GM12878 (cell line): ENCODE measurements around the gene GH2. TPM values are rescaled to one million over a fixed set of nuclear protein-coding genes. Genes with fewer than 3 reads are reported as not detected.

Experiments
- ATAC-seq: fragments of 200-7000 bp; cut with Tn5 transposase; 3 replicates; pipeline ENCODE4 v1.9.1; 2020; ENCODE audit warnings: mild to moderate bottlenecking, moderate library complexity
- BruUV-seq: library from RNA; stranded (reverse); fragments of 400-500 nt; replicated peaks from 2 replicates; lab custom pipeline; 2021; lab: Mats Ljungman, UMichigan
- CTCF ChIA-PET: fragments of 300-600 bp; sonication (Branson Sonifier 250); formaldehyde crosslinking; extraction: SDS; loops from one replicate; lab custom pipeline; 2021; ENCODE audit warnings: inconsistent platforms; lab: Yijun Ruan, JAX
- POLR2A ChIA-PET: fragments of 350-600 bp; formaldehyde crosslinking; extraction: SDS; loops from one replicate; lab custom pipeline; 2021; ENCODE audit warnings: inconsistent platforms; lab: Charles Lee
- RAD21 ChIA-PET: fragments of 300-600 bp; sonication (Branson Sonifier 250); formaldehyde crosslinking; loops from one replicate; lab custom pipeline; 2023; ENCODE audit warnings: antibody characterized with exemption; ENCODE audit not compliant: unreplicated experiment; lab: Charles Lee
- SMC1A ChIA-PET: fragments of 300-600 bp; sonication (Branson Sonifier 250); formaldehyde crosslinking; loops from one replicate; lab custom pipeline; 2023; ENCODE audit not compliant: unreplicated experiment, uncharacterized antibody; lab: Charles Lee
- DNase-seq: peaks from one replicate; pipeline ENCODE4 v3.0.0-alpha.2; 2011; ENCODE audit warnings: low read depth, low spot score
- FAIRE-seq: peaks from 3 replicates; lab custom pipeline; 2011; peaks lifted over from hg19 to GRCh38; lab: Jason Lieb, UNC
- H2AFZ ChIP-seq: 2 replicates; pipeline ENCODE4 v1.6.0; 2011; ENCODE audit warnings: low read depth, low read length, control low read depth; ENCODE audit not compliant: control insufficient read depth
- H3K27ac ChIP-seq: 2 replicates; pipeline ENCODE4 v1.5.1; 2011; ENCODE audit warnings: control low read depth; ENCODE audit not compliant: control insufficient read depth, insufficient read depth
- H3K27me3 ChIP-seq, 2 experiments: replicated peaks in 1 of 2; 2 replicates each; pipeline versions ENCODE4 v1.6.0 to v1.6.1; 2011; ENCODE audit warnings: low read length in 1 of 2; ENCODE audit not compliant: control insufficient read depth in 2 of 2, insufficient read depth in 2 of 2
- H3K36me3 ChIP-seq, 2 experiments: 2 replicates each; pipeline ENCODE4 v1.5.1; 2011; ENCODE audit warnings: low read length in 1 of 2; ENCODE audit not compliant: control insufficient read depth in 2 of 2, insufficient read depth in 2 of 2
- H3K4me1 ChIP-seq: 2 replicates; pipeline ENCODE4 v1.6.1; 2011; ENCODE audit warnings: mild to moderate bottlenecking, low read length, moderate library complexity, mixed read lengths; ENCODE audit not compliant: control insufficient read depth, insufficient read depth
- H3K4me2 ChIP-seq: 2 replicates; pipeline ENCODE4 v1.6.0; 2011; ENCODE audit warnings: control low read depth; ENCODE audit not compliant: control insufficient read depth, insufficient read depth
- H3K4me3 ChIP-seq: fragments of 200-600 bp; sonication (generic); 2 replicates; pipeline ENCODE4 v1.5.1; 2016
- H3K79me2 ChIP-seq: 2 replicates; pipeline ENCODE4 v1.6.0; 2011; ENCODE audit warnings: low read length; ENCODE audit not compliant: control insufficient read depth, insufficient read depth
- H3K9ac ChIP-seq: 2 replicates; pipeline ENCODE4 v1.8.0; 2011; ENCODE audit warnings: low read length, control low read depth, mixed read lengths; ENCODE audit not compliant: control insufficient read depth, insufficient read depth
- H3K9me3 ChIP-seq: replicated peaks from 3 replicates; pipeline ENCODE4 v1.5.1; 2011; ENCODE audit warnings: mild to moderate bottlenecking, low read length; ENCODE audit not compliant: control insufficient read depth, insufficient read depth
- H4K20me1 ChIP-seq: 2 replicates; pipeline ENCODE4 v1.6.0; 2011; ENCODE audit not compliant: control insufficient read depth, insufficient read depth
- BACH1 ChIP-seq: fragments of 450-650 bp; IDR thresholded peaks from 2 replicates; pipeline ENCODE4 v1.6.1; 2017; ENCODE audit warnings: mild to moderate bottlenecking, borderline replicate concordance
- BCL3 ChIP-seq: IDR thresholded peaks from 2 replicates; pipeline ENCODE4 v1.6.1; 2011; ENCODE audit warnings: borderline replicate concordance, low read depth, mild to moderate bottlenecking, moderate library complexity, low read length; ENCODE audit not compliant: insufficient read depth, poor library complexity, severe bottlenecking
- BRCA1 ChIP-seq: IDR thresholded peaks from 2 replicates; pipeline ENCODE4 v1.6.1; 2011; ENCODE audit warnings: low read depth, low read length, improper control_type of control experiment
- CREM ChIP-seq: IDR thresholded peaks from 2 replicates; pipeline ENCODE4 v1.6.1; 2014; ENCODE audit warnings: antibody characterized with exemption, low read depth
- HDGF ChIP-seq: fragments of 450-650 bp; IDR thresholded peaks from 2 replicates; pipeline ENCODE4 v1.6.1; 2016; ENCODE audit warnings: antibody characterized with exemption
- IKZF1 ChIP-seq: fragments of 450-650 bp; conservative IDR thresholded peaks from 2 replicates; pipeline ENCODE4 v1.6.1; 2017; ENCODE audit warnings: antibody characterized with exemption, mild to moderate bottlenecking
- IRF4 ChIP-seq: IDR thresholded peaks from 2 replicates; pipeline ENCODE4 v1.6.1; 2011; ENCODE audit warnings: low read depth, low read length
- MEF2B ChIP-seq: fragments of 450-650 bp; IDR thresholded peaks from 2 replicates; pipeline ENCODE4 v1.6.1; 2018; ENCODE audit warnings: mild to moderate bottlenecking, moderate library complexity; ENCODE audit not compliant: partially characterized antibody, poor library complexity, severe bottlenecking
- MXI1 ChIP-seq: fragments of 150-350 bp; IDR thresholded peaks from 2 replicates; pipeline ENCODE4 v1.6.1; 2011; ENCODE audit warnings: low read depth, mild to moderate bottlenecking, inconsistent platforms, low read length, improper control_type of control experiment
- NBN ChIP-seq: fragments of 450-650 bp; IDR thresholded peaks from 2 replicates; pipeline ENCODE4 v1.6.1; 2016
- NFYB ChIP-seq: IDR thresholded peaks from 2 replicates; pipeline ENCODE4 v1.6.1; 2011; ENCODE audit warnings: low read depth, mild to moderate bottlenecking, low read length, improper control_type of control experiment, moderate library complexity; ENCODE audit not compliant: insufficient read depth
- POU2F2 ChIP-seq: IDR thresholded peaks from 3 replicates; pipeline ENCODE4 v1.6.1; 2011; ENCODE audit warnings: low read depth, mild to moderate bottlenecking, low read length, borderline replicate concordance
- RBBP5 ChIP-seq: fragments of 200-600 bp; sonication (generic); conservative IDR thresholded peaks from 2 replicates; pipeline ENCODE4 v1.6.1; 2016
- SUZ12 ChIP-seq: fragments of 200-600 bp; sonication (generic); IDR thresholded peaks from one replicate; pipeline ENCODE4 v1.6.1; 2018; ENCODE audit warnings: antibody characterized with exemption, mild to moderate bottlenecking; ENCODE audit not compliant: unreplicated experiment
- TARDBP ChIP-seq: IDR thresholded peaks from 2 replicates; pipeline ENCODE4 v1.6.1; 2016; ENCODE audit warnings: borderline replicate concordance
- ZBTB33 ChIP-seq: fragments of 450-650 bp; IDR thresholded peaks from 2 replicates; pipeline ENCODE4 v1.6.1; 2017; ENCODE audit warnings: mild to moderate bottlenecking
- ZBTB4 ChIP-seq: fragments of 450-650 bp; formaldehyde crosslinking; IDR thresholded peaks from 2 replicates; pipeline ENCODE4 v1.4.0; 2022; ENCODE audit warnings: mild to moderate bottlenecking, moderate library complexity
- ZNF217 ChIP-seq: fragments of 450-650 bp; IDR thresholded peaks from 2 replicates; pipeline ENCODE4 v1.6.1; 2017; ENCODE audit warnings: antibody characterized with exemption, mild to moderate bottlenecking
- ZNF384 ChIP-seq: IDR thresholded peaks from 2 replicates; pipeline ENCODE4 v1.6.1; 2012; ENCODE audit warnings: low read depth, mild to moderate bottlenecking, low read length, improper control_type of control experiment, borderline replicate concordance
- WGBS: methylation state at CpG from one replicate; pipeline ENCODE4 v1.1.6; 2016; ENCODE audit warnings: low lambda C conversion rate; ENCODE audit not compliant: insufficient replicate concordance, insufficient coverage; ENCODE audit errors: missing lambda C conversion rate; 5-methylcytosine and 5-hydroxymethylcytosine counted together
- in situ Hi-C: fragments of 300-500 bp; cut with MboI; formaldehyde crosslinking; loops from 9 replicates; pipeline ENCODE4 v1.14.3; 2018; ENCODE audit warnings: mixed read lengths
- intact Hi-C: fragments of 100-400 bp; cut with micrococcal nuclease; formaldehyde crosslinking; loops from one replicate; pipeline ENCODE4 v1.14.2; 2022; ENCODE audit not compliant: unreplicated experiment
- polyA plus RNA-seq, 11 experiments: library from polyadenylated mRNA; depleted of rRNA in 4 of 11; unstranded in 6 of 11; stranded (reverse) in 5 of 11; fragments of >200 nt; fragmentation: Nextera tagmentation in 4 of 11; fragmentation: Illumina TruSeq in 1 of 11; extraction: Ambion mirVana in 4 of 11; extraction: Trizol in 1 of 11; gene quantifications; 1 replicate in 1 of 11; 2 replicates in 10 of 11; pipeline versions ENCODE4 v1.2.1 to v1.2.3, GENCODE V29; 2011 to 2016; ENCODE audit warnings: inconsistent platforms in 2 of 11, missing spikeins in 2 of 11, low read depth in 1 of 11
- total RNA-seq, 4 experiments: library from RNA; depleted of rRNA in 3 of 4; stranded (reverse); fragments of >200 nt in 3 of 4; fragmentation: Illumina TruSeq in 1 of 4; extraction: Trizol in 1 of 4; gene quantifications; 2 replicates each; pipeline versions ENCODE4 v1.2.1 to v1.2.3, GENCODE V29; 2013 to 2021

Gene GH2
- total and polyA plus RNA-seq, 10 of the 15 experiments (the other 5 are each of a cell fraction or from before 2014, with no cell fraction given), result not detected

GRCh38 chr17:63916566-63917185, 34.9 kb upstream of the GH2 start:
- H3K27ac ChIP-seq, result no peak overlapping the region
- no peak overlapping the region for H3K4me3 ChIP-seq
- FAIRE-seq (no peak), DNase-seq (no peak), ATAC-seq (no peak)
- in situ Hi-C loops (no loop called here), intact Hi-C loops (no loop called here)
- ChIA-PET POLR2A (interaction anchor here (1.1 to 1.4 kb wide), 3 partner anchors 16 to 108 kb away, joined by 4 read pairs; partner anchors contain the start of gene CD79B), RAD21 (interaction anchor here (1.5 to 9.2 kb wide), 6 partner anchors 30 to 217 kb away, joined by 6 to 288 read pairs (median 10); no protein-coding TSS in a partner anchor), SMC1A (interaction anchor here (1.2 to 14.0 kb wide), 11 partner anchors 9 to 217 kb away, joined by 3 to 248 read pairs (median 8); partner anchors contain the start of genes CD79B and ICAM2), CTCF (interaction anchor here (1.1 to 17.4 kb wide), 10 partner anchors 12 to 216 kb away, joined by 3 to 481 read pairs (median 26); partner anchors contain the start of genes CD79B, ERN1 and ICAM2)
- no peaks in the 10 kb centered on the region for H4K20me1 ChIP-seq
- no peaks in the 10 kb centered on the region for H3K9me3 ChIP-seq
- H3K4me2 ChIP-seq, result no peak overlapping the region
- no peaks in the 10 kb centered on the region for H3K36me3 ChIP-seq
- no peak overlapping the region for H3K9ac ChIP-seq
- no peak overlapping the region for H2AFZ ChIP-seq
- BruUV-seq, result no TSS peak
- H3K79me2 ChIP-seq, result no peaks in the 10 kb centered on the region
- peaks cover 9% of the 10 kb centered on the region for H3K4me1 ChIP-seq
- 81% methylated on average over 12 of the region's 12 CpGs for WGBS
- no peaks in the 10 kb centered on the region for H3K27me3 ChIP-seq
- no peak for TF ChIP-seq ZBTB33
- TF ChIP-seq TARDBP, result no peak
- no peak for TF ChIP-seq BCL3
- no peak for TF ChIP-seq IKZF1
- TF ChIP-seq MEF2B, result no peak
- no peak for TF ChIP-seq HDGF
- no peak for TF ChIP-seq BACH1
- TF ChIP-seq NBN, result no peak
- no peak for TF ChIP-seq CREM
- no peak for TF ChIP-seq ZNF384
- TF ChIP-seq IRF4, result no peak
- no peak for TF ChIP-seq SUZ12
- TF ChIP-seq ZNF217, result no peak
- TF ChIP-seq RBBP5, result no peak
- TF ChIP-seq POU2F2, result no peak
- no peak for TF ChIP-seq BRCA1
- no peak for TF ChIP-seq NFYB
- TF ChIP-seq ZBTB4 (CRISPR knock-in tag), result no peak
- no peak for TF ChIP-seq MXI1
